HG03460 (cell line): ENCODE measurements around the gene NRXN2.

Experiments
- ATAC-seq: cut with Tn5 transposase; IDR thresholded peaks from one replicate; pipeline ENCODE4 v1.9.1; 2021; ENCODE audit not compliant: unreplicated experiment

NRXN2 gene

DNA sequence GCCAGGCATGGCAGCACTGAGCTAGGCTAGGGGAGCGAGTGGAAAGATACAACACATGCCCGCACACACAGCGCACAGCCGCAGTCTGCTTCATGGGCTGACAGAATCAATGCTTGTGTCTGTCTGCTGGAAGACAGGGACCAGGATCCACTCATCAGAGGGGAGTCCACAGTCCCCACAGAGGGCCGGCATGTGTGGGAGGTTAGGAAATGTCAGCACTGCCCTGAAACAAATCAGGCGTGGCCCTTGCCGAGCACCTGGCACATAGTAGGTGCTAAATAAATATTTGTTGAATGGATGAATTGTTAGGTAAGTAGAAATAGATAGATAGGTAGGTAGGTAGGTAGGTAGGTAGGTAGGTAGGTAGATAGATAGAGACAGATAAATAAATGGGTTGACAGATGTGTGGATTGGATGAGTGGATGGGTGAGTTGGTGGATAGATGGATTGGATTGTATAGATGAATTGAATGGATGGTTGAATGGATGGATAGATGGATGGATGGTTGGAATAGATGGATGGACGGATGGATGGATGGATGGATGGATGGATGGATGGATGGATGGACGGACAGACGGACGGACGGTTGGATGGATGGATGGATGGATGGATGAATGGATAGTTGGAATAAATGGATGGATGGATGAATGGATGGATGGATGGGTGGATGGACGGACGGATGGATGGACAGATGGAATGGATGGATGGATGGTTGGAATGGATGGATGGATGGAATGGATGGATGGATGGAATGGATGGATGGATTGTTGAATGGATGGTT is 128.6 kb downstream of the NRXN2 start:
- no peak for ATAC-seq

GRCh38 chr11:64593156-64594105 is 129.6 kb downstream of the NRXN2 start:
- no peak for ATAC-seq

DNA sequence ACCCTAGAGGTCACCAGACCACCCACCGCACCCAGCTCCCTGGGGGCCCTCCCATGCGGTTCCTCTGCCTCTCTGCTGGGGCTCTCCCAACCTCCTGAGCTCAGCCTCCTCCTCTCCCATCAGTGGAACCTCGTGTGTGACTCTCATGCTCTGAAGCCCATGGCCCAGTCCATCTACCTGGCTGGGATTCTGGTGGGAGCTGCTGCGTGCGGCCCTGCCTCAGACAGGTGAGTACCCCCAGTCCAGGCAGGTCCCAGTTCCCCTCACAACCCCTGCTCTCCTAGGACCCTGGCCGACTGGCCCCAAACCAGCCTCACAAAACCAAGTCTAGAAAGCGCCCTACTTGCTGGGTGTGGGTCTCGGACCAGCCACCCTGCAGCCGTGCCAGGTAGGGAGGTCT is 130.3 kb downstream of the NRXN2 start:
- ATAC-seq = no peak

DNA sequence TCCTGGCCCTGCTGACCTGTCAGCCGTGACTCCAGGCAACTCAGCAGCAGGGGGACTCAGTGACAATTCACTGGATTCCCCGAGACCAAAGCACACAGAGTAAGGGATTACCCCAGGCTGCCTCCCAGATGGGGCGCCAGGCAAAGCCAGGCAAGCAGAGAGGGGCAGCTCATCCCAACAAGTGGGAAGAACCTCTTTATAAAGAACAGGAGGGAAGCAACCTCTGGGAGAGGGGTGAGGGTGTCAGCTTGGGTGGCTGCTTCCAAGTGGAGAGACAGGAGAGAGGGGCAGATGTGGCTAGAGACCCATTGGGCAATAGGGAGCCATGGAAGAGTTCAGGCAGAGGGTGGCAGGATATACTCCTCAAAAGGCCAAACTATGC is 130.8 kb downstream of the NRXN2 start:
- ATAC-seq = no peak

GRCh38 chr11:64591257-64592233 is 131.5 kb downstream of the NRXN2 start:
- ATAC-seq = no peak

DNA sequence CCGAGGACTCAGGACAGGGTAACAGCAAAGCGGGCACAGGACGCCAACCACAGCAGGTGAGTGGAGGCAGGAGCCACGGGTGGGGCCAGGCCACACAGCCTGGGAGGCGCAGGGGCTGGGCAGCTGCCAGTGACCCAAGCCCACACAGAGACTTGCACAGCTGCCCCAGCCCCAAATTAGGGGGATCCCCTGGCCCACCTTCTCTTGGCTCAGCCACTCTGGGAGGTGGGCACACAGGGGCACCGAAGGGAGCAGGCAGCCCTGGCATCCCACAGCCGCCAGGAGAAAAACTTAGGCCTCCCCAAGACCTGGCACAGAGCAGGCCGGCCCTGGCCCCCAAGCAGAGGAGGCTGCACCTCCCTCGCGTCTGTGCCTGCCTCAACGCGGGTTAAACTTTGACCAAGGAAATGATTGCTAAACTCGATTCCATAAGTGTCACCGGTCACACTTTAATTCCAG is 132.2 kb downstream of the NRXN2 start, which contains the start of gene SLC22A12:
TSS of gene SLC22A12 (plus strand) at position 458 of the 459 bp plus-strand sequence. CDS start 337 bp downstream, outside the sequence.
- ATAC-seq = no peak

DNA sequence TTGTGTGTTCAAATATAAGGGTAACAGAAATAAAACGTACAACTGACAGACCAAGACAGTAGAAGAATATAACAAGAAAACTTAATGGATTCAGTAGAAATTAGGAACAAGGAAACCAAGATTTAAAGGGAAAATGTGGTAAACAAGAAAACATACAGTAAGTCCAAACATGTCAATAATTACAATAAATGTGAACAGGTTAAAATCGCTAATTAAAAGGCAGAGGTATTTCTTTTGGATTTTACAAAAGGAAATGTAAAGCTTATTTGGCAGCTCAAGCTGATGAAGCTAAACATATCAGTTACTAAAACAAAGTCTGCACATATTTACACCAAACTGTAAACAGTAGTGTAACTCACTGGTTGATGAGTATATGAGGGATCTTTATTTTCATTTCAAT is 134.3 kb downstream of the NRXN2 start:
- ATAC-seq = no peak

GRCh38 chr11:64586366-64586765 is 136.6 kb downstream of the NRXN2 start:
- no peak for ATAC-seq

- no peak for ATAC-seq
Measured at GRCh38 chr11:64585150-64585549, 137.8 kb downstream of the NRXN2 start.

DNA sequence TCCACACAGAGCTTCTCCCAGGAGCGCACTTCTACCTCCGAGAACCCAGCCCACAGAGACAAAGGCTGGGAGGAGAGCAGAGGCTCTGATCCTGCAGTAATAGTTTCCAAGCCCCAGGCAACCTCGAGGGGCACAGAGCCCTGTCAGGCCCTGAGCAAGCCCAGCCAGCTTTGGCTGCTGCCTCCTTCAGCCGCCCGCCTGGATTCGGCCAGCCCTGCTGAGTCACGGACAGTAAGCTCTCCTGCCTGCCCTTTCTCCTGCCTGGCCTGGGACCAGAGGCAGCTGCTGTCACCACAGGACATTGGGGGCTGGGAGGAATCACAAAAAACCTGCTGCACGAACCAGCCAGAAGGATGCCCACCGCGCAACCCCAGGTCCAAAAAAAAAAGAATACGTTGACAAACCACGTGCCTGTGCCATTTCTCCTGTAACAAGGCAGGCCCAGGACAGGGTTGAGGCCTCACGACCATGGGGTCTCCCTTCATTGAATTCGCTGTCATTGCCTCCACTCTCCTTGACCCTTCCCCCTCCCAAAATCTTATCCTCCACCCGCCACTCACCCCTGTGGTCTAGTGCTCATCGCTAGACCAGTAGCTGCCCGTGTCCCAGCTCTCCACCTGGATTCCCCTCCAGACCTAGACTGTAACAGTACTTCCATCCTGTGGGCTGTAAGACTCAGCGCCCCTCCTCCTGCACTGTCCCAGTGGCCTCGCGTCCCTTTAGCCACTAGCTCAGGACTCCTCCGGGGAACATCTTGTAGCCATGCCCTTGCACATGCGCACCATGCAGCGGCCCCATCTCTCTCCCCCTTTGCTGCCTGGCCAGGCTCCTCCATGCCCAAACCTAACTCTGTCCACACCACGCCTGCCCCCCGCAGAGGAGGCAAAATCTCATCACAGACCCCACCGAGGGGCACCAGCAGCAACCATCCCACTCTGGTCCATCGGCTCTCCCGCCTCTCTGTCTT is 139.4 kb downstream of the NRXN2 start:
- ATAC-seq = no peak

DNA sequence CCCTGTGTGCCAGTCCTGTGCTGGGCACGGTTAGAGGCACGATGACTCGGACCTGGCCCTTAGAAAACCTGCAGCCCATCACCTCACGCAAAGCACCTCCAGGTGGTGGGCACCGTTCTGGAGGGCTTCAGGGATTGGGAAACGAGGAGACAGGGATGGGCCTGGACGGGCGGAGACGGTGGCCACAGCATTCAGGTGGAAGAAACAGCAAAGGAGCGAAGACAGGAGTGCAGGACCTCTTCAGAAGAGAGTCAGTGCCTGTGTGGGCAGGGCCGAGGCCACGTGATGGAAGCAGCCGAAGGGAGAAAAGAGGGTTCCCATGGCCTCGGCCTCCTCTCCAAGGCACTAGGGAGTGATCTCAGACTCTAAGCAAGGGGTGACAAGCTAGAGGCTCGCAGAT is 140.1 kb downstream of the NRXN2 start:
- ATAC-seq = no peak

DNA sequence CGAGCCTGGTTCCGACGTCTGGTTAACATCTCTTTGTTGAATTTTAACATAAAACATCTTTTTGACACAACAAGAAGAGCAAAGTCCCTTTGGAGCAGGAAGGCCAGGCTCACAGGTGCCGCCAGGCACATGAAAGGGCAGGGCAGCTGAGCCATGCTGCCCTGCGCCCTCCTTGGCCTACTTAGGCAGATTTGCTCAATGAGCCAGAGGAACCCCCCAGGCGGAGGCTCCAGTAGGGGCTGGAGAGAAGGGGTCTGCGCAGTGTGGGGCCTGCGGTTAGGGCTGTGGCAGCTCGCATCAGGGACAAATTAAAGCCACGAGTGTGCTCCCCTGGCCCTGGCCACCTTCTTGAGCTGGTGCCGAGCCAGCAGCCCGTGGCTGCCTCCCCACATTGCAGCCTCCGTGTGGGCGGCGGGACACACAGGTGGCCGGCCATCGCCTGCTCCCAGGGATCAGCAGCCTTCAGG is 141.9 kb downstream of the NRXN2 start:
- no peak for ATAC-seq

- ATAC-seq = no peak
Measured at GRCh38 chr11:64580412-64580811, 142.6 kb downstream of the NRXN2 start.

- ATAC-seq = no peak
Measured at GRCh38 chr11:64577202-64577601, 145.8 kb downstream of the NRXN2 start.

GRCh38 chr11:64572143-64572542 is 150.9 kb downstream of the NRXN2 start:
- ATAC-seq = no peak

GRCh38 chr11:64571410-64572091 is 151.4 kb downstream of the NRXN2 start:
- no peak for ATAC-seq

- ATAC-seq = no peak
Measured at GRCh38 chr11:64571050-64571409, 152.0 kb downstream of the NRXN2 start.

- no peak for ATAC-seq
Measured at GRCh38 chr11:64570341-64570740, 152.7 kb downstream of the NRXN2 start.
